Fibroblast of lung (primary cell): ENCODE data around the gene PDE4B. TPM values are rescaled to one million over a fixed set of nuclear protein-coding genes. Genes with fewer than 3 reads are reported as not detected.
A peak's percentile ranks its signal among the peaks of the same experiment; 100 is the strongest.

ENCODE experiments used
- DNase-seq, 2 donors: peaks; one replicate each; pipeline versions ENCODE4 v3.0.0 to v3.0.0-alpha.2; 2010; ENCODE audit warnings: low read depth in 2 of 2
- H2AFZ ChIP-seq: 2 replicates; pipeline ENCODE4 v1.5.1; 2012; ENCODE audit warnings: low read length, control low read depth, inconsistent platforms
- H3K27ac ChIP-seq: 2 replicates; pipeline ENCODE4 v1.5.1; 2011; ENCODE audit warnings: low read length, control low read depth; ENCODE audit not compliant: insufficient read depth
- H3K27me3 ChIP-seq: 2 replicates; pipeline ENCODE4 v1.5.1; 2011; ENCODE audit warnings: mild to moderate bottlenecking, low read length; ENCODE audit not compliant: control insufficient read depth, insufficient read depth
- H3K36me3 ChIP-seq: 2 replicates; pipeline ENCODE4 v1.5.1; 2011; ENCODE audit warnings: low read length; ENCODE audit not compliant: control insufficient read depth, insufficient read depth
- H3K4me1 ChIP-seq: 2 replicates; pipeline ENCODE4 v1.5.1; 2011; ENCODE audit warnings: low read length; ENCODE audit not compliant: control insufficient read depth, insufficient read depth; ENCODE audit errors: extremely low read depth
- H3K4me2 ChIP-seq: 2 replicates; pipeline ENCODE4 v1.5.1; 2011; ENCODE audit warnings: low read length, control low read depth; ENCODE audit not compliant: insufficient read depth; ENCODE audit errors: extremely low read depth
- H3K4me3 ChIP-seq, 4 experiments: fragments of 200-600 bp in 1 of 4; sonication (generic) in 1 of 4; replicated peaks in 1 of 4; 2 replicates each; pipeline ENCODE4 v1.5.1; 2011 to 2016; ENCODE audit warnings: low read length in 4 of 4, low read depth in 3 of 4, mild to moderate bottlenecking in 3 of 4, control low read depth in 2 of 4, inconsistent platforms in 1 of 4, mixed read lengths in 1 of 4; ENCODE audit not compliant: insufficient read depth in 1 of 4; ENCODE audit errors: control extremely low read depth in 1 of 4
- H3K79me2 ChIP-seq: 2 replicates; pipeline ENCODE4 v1.5.1; 2012; ENCODE audit warnings: mild to moderate bottlenecking, low read length, inconsistent platforms; ENCODE audit not compliant: control insufficient read depth, insufficient read depth
- H3K9ac ChIP-seq: 2 replicates; pipeline ENCODE4 v1.5.1; 2011; ENCODE audit warnings: mild to moderate bottlenecking, low read length, control low read depth; ENCODE audit not compliant: insufficient read depth
- H3K9me3 ChIP-seq: 2 replicates; pipeline ENCODE4 v1.5.1; 2012; ENCODE audit warnings: low read depth, low read length; ENCODE audit not compliant: control insufficient read depth, insufficient read depth
- H4K20me1 ChIP-seq: 2 replicates; pipeline ENCODE4 v1.5.1; 2011; ENCODE audit warnings: low read length; ENCODE audit not compliant: control insufficient read depth, insufficient read depth; ENCODE audit errors: extremely low read depth
- CTCF ChIP-seq, 2 donors: IDR thresholded peaks in 1 of 2; conservative IDR thresholded peaks in 1 of 2; 1 replicate in 1 of 2; 2 replicates in 1 of 2; pipeline ENCODE4 v1.5.1; 2011 to 2012; ENCODE audit warnings: low read length in 2 of 2, control low read depth in 1 of 2, inconsistent platforms in 1 of 2, low read depth in 1 of 2, mild to moderate bottlenecking in 1 of 2
- EZH2 ChIP-seq: IDR thresholded peaks from 2 replicates; pipeline ENCODE4 v1.5.1; 2012; ENCODE audit warnings: low read length, control low read depth, mild to moderate bottlenecking; ENCODE audit errors: missing control alignments
- polyA plus RNA-seq, 2 donors: library from polyadenylated mRNA; depleted of rRNA in 1 of 2; stranded (reverse) in 1 of 2; unstranded in 1 of 2; fragments of >200 nt; gene quantifications; 2 replicates each; pipeline ENCODE4 v1.2.1, GENCODE V29; 2011 to 2012; ENCODE audit warnings: missing spikeins in 1 of 2
- total RNA-seq: library from RNA; depleted of rRNA; stranded (reverse); fragments of >200 nt; gene quantifications from 2 replicates; pipeline ENCODE4 v1.2.1, GENCODE V29; 2014

Gene PDE4B
- total and polyA plus RNA-seq, 2 donors (not counting 1 experiment from before 2014, with no cell fraction given), result 3.7 to 19.8 TPM

DNA sequence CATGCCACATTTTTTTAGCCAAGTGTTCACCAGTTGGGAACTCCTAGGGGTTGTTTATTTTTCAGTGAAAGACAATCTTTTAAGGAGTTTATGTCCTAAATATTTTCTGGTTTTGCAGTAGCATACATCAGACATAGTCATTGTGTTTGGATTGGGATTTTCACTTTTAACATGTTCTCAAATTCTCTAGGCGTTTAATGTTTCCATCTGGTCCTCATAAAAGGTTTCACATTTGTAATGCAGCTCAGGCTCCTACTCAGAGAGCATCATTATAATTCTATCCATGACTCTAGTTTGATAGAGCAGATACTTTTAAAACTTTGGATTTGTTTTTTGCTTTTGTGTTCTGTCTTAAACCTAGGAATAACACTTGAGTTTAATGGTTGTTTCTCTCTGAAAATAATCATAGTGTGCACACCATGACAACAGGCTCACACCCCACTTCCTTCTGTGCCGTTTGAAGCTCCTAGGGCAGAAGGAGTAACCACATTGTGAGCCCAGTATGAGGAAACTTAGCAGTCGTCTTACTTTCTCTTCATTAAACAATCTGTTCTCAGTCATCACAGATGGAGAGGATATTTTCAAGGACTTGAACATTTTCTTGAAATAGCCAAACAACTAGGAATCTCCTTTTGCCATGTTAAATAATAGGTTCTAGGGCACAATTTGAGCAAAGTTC, 219.6 kb downstream of the PDE4B start:
- no peaks in the 10 kb centered on the region for H3K79me2 ChIP-seq
- H3K4me2 ChIP-seq, result no peak overlapping the region
- H2AFZ ChIP-seq, result no peak overlapping the region
- no peak overlapping the region for H3K4me3 ChIP-seq
- DNase-seq, result peak in 1 of 2 donors; percentile 6
- TF ChIP-seq CTCF (conservative IDR thresholded peaks at IDR 0.05 in 1 of 2, IDR thresholded peaks at IDR 0.05 in 1 of 2; ENCODE audit: low read depth in 1 of 2, low read length in 2 of 2) (no peak), EZH2 (no peak)
- H3K4me1 ChIP-seq, result no peaks in the 10 kb centered on the region
- H4K20me1 ChIP-seq, result no peaks in the 10 kb centered on the region
- H3K36me3 ChIP-seq, result no peaks in the 10 kb centered on the region
- no peaks in the 10 kb centered on the region for H3K27me3 ChIP-seq
- H3K9ac ChIP-seq, result no peak overlapping the region
- no peak overlapping the region for H3K27ac ChIP-seq
- no peaks in the 10 kb centered on the region for H3K9me3 ChIP-seq

GRCh38 chr1:66013371-66013770, 220.7 kb downstream of the PDE4B start:
- no peaks in the 10 kb centered on the region for H4K20me1 ChIP-seq
- no peak overlapping the region for H3K4me2 ChIP-seq
- no peaks in the 10 kb centered on the region for H3K4me1 ChIP-seq
- no peak overlapping the region for H2AFZ ChIP-seq
- TF ChIP-seq CTCF (conservative IDR thresholded peaks at IDR 0.05 in 1 of 2, IDR thresholded peaks at IDR 0.05 in 1 of 2; ENCODE audit: low read depth in 1 of 2, low read length in 2 of 2), result no peak
- no peak for TF ChIP-seq EZH2
- peak in 1 of 2 donors; percentile 2 for DNase-seq
- no peak overlapping the region for H3K9ac ChIP-seq
- no peak overlapping the region for H3K4me3 ChIP-seq
- H3K36me3 ChIP-seq, result no peaks in the 10 kb centered on the region
- H3K79me2 ChIP-seq, result no peaks in the 10 kb centered on the region
- no peaks in the 10 kb centered on the region for H3K9me3 ChIP-seq
- H3K27me3 ChIP-seq, result no peaks in the 10 kb centered on the region
- no peak overlapping the region for H3K27ac ChIP-seq

DNA sequence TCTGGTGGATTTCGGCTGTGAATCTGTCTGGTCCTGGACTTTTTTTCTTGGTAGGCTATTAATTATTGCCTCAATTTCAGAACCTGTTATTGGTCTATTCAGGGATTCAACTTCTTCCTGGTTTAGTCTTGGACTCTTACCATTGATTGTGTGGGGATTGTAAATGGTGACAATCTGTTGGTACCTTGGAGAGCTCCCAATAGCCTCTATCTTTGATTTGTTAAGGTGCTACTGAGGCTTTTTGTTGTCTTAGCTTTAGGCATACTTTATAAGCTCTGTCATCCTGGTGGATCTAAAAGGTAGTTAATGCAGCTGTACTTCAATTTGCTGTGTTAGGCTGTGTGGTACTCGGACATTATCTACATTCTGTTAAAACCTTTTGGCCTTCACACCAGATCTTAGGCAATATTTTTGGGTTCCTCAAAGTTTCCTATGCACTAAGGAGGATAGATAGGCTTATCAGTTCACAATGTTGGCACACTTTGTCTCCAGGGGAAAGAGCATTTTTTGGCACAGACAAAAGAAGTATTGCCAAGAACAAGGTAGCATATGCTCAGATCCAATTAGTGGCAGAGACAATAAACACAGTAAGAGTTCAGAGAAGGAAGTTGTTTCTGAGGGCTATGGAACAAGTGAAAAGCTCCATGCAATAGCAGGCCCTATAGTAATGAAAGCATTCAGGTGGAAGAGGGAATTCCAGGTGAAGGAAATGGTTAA, 230.4 kb downstream of the PDE4B start:
- Histone ChIP-seq H3K4me1 (no peaks in the 10 kb centered on the region), H2AFZ (no peak overlapping the region), H3K27ac (no peak overlapping the region), H3K4me3 (no peak overlapping the region), H4K20me1 (no peaks in the 10 kb centered on the region), H3K36me3 (no peaks in the 10 kb centered on the region), H3K79me2 (no peaks in the 10 kb centered on the region), H3K27me3 (no peaks in the 10 kb centered on the region), H3K4me2 (no peak overlapping the region), H3K9ac (no peak overlapping the region), H3K9me3 (no peaks in the 10 kb centered on the region)
- TF ChIP-seq EZH2 (no peak), CTCF (conservative IDR thresholded peaks at IDR 0.05 in 1 of 2, IDR thresholded peaks at IDR 0.05 in 1 of 2; ENCODE audit: low read depth in 1 of 2, low read length in 2 of 2) (no peak)
- peak; percentile 12 to 19 for DNase-seq
